ENCODE measurements around the gene TMED4. TPM values are rescaled to one million over a fixed set of nuclear protein-coding genes. Genes with fewer than 3 reads are reported as not detected.

Gene TMED4
- total and polyA plus RNA-seq, 12 donors, result 42.9 to 81.4 (median 67.8) TPM

DNA sequence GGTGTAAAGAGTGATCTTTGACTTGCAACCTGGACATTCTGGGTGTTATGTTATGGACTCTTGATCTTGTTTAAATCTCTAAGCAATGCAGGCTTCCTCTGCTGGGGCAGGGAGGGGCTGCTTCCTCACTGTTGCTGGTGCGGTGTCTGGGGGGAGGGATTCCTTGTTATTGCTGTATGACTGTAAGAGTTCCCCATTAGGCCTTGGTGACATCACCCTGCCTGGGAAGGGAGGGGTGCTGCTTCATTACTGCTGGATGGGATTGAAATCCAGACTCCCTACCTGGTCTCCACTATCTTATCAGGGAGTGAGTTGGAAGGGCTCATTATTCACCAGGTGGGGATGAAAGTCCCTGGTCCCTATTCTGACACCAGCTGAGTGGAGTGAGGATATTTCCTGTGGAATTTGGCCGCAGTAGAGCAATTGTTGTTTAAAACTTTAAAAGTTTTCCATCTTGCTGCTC is 33.1 kb upstream of the TMED4 start:
- peaks cover 0 to 10% (median 0%) of the 10 kb centered on the region in 9 donors for H3K36me3 ChIP-seq
- TF ChIP-seq, protein P1, sequence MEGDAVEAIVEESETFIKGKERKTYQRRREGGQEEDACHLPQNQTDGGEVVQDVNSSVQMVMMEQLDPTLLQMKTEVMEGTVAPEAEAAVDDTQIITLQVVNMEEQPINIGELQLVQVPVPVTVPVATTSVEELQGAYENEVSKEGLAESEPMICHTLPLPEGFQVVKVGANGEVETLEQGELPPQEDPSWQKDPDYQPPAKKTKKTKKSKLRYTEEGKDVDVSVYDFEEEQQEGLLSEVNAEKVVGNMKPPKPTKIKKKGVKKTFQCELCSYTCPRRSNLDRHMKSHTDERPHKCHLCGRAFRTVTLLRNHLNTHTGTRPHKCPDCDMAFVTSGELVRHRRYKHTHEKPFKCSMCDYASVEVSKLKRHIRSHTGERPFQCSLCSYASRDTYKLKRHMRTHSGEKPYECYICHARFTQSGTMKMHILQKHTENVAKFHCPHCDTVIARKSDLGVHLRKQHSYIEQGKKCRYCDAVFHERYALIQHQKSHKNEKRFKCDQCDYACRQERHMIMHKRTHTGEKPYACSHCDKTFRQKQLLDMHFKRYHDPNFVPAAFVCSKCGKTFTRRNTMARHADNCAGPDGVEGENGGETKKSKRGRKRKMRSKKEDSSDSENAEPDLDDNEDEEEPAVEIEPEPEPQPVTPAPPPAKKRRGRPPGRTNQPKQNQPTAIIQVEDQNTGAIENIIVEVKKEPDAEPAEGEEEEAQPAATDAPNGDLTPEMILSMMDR (IDR thresholded peaks at IDR 0.05), result no peak
- intact Hi-C loops (cut with DNase I), result no loop called here
- no peak overlapping the region for H3K4me3 ChIP-seq
- peaks cover 4 to 80% (median 60%) of the 10 kb centered on the region in 9 donors for H3K4me1 ChIP-seq
- 56 to 57% methylated on average over 2 of the region's 2 CpGs for WGBS, 2 donors
- ATAC-seq (peak; percentile 26 to 82 (median 60)), DNase-seq (peak in 1 of 2 donors; percentile 53)
- no peaks in the 10 kb centered on the region for H3K27me3 ChIP-seq
- H3K27ac ChIP-seq, result peak overlapping the region in 7 of 10 donors; percentile 15 to 78 (median 49)
- no peaks in the 10 kb centered on the region for H3K9me3 ChIP-seq

DNA sequence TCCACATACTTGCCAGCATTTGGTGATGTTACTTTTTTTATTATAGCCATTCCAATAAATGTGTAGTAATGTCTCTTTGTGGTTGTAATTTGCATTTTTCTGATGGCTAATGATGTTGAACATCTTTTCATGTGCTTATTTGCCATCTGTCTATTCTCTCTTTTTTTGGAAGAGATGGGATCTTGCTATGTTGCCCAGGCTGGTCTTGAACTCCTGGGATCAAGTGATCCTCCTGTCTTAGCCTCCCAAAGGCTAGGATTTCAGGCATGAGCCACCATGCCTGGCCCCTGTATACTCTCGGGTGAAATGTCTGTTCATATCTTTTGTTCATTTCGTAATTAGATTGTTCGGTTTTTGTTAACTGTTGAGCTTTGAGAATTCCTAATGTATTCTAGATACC is 27.8 kb upstream of the TMED4 start:
- Histone ChIP-seq H3K36me3 (peaks cover 0 to 5% (median 0%) of the 10 kb centered on the region in 9 donors), H3K27ac (peak overlapping the region in 2 of 10 donors; percentile 21 to 97), H3K4me1 (peaks cover 2 to 60% (median 46%) of the 10 kb centered on the region in 9 donors), H3K9me3 (no peaks in the 10 kb centered on the region), H3K4me3 (no peak overlapping the region), H3K27me3 (no peaks in the 10 kb centered on the region)
- ATAC-seq, result no peak
- intact Hi-C loops (cut with DNase I), result loop anchor here in 2 of 10 donors (5.0 to 10.0 kb wide), 2 partner anchors 85 to 237 kb away; partner anchors contain the start of gene H2AZ2 (in 2 of the 2)
- DNase-seq, result no peak
- WGBS, 2 donors, result 82 to 83% methylated on average over 3 of the region's 3 CpGs
- TF ChIP-seq, protein P1 (IDR thresholded peaks at IDR 0.05), result no peak

DNA sequence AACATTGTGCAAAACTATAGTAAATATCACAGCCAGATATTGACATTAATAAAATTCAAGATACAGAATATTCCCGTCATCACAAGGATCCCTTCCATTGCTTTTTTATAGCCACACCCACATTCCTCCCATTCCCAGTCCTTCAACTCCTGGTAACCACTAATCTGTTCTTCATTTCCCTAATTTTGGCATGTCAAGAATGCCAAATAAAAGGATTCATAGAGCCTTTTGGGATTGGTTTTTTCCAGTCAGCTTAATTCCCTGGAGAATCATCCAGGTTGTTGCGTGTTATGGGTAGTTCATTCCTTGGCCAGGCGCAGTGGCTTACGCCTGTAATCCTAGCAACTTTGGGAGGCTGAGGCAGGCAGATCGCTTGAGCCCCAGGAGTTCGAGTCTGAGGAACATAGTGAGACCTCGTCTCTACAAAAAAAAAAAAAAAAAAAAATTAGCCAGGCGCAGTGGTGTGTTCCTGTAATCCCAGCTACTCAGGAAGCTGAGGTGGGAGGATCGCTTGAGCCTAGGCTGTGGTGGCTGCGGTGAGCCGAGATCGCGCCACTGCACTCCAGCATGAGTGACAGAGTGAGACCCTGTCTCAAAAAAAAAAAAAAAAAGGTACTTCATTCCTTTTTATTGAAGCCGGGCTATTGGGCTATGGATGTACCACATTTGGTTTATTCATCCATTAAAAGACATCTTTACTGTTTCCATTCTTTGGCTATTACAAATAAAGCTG is 27.1 kb upstream of the TMED4 start:
- Histone ChIP-seq H3K4me1 (peaks cover 2 to 53% (median 39%) of the 10 kb centered on the region in 9 donors), H3K4me3 (no peak overlapping the region), H3K27ac (peak overlapping the region in 5 of 10 donors; percentile 11 to 97 (median 34)), H3K36me3 (peaks cover 0 to 5% (median 0%) of the 10 kb centered on the region in 9 donors), H3K27me3 (no peaks in the 10 kb centered on the region), H3K9me3 (no peaks in the 10 kb centered on the region)
- TF ChIP-seq, protein P1 (IDR thresholded peaks at IDR 0.05), result no peak
- ATAC-seq, result no peak
- no peak for DNase-seq
- intact Hi-C loops (cut with DNase I), result loop anchor here in 2 of 10 donors (5.0 to 10.0 kb wide), 2 partner anchors 86 to 238 kb away; partner anchors contain the start of gene H2AZ2 (in 2 of the 2)
- WGBS, 2 donors, result 71 to 76% methylated on average over 14 of the region's 14 CpGs

DNA sequence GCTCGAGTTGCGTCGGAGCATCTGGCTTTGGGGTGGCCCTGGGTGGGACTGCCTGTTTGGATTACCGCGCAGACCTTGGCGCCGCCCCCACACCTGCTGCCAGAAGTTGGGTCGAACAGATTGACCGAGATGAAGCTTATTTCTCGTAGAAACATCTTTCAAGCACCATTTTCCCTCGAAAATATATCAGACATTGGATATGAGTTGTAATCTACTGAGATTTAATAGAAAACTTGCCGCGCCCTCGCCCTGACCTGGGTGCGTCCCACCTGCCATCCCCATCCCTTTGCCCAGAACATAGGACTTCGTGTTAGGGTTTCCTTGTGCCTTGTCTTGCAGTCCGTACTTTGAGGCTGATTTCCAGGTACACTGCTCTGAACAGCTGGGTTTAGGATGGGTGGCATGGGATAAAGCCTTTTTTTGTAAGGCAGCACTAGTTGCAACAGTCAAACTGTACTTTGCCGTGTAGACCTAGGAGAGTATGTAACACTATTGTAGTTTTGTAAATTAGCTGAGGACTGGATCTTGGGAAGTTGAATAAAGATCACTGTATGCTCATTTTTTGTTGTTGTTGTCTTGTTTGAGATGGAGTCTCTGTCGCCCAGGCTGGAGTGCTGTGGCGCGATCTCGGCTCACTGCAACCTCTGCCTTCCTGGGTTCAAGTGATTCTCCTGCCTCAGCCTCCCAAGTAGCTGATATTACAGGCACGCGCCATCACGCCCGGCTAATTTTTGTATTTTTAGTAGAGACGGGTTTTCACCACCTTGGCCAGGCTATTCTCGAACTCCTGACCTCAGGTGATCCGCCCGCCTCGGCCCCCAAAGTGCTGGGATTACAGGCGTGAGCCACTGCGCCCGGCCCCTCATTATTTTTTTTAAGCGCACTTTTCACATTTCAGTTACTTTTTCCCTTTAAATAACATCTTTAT is 25.4 kb upstream of the TMED4 start:
- WGBS, 2 donors, result 44 to 47% methylated on average over 35 of the region's 35 CpGs
- Histone ChIP-seq H3K4me3 (peak overlapping the region; percentile 39 to 96 (median 72)), H3K4me1 (peaks cover 2 to 41% (median 34%) of the 10 kb centered on the region in 9 donors), H3K27ac (peak overlapping the region; percentile 86 to 99 (median 98)), H3K27me3 (no peaks in the 10 kb centered on the region), H3K9me3 (no peaks in the 10 kb centered on the region), H3K36me3 (peaks cover 0 to 5% (median 0%) of the 10 kb centered on the region in 9 donors)
- TF ChIP-seq, protein P1 (IDR thresholded peaks at IDR 0.05), result no peak
- intact Hi-C loops (cut with DNase I), result loop anchor here in 2 of 10 donors (5.0 to 10.0 kb wide), 2 partner anchors 87 to 240 kb away; partner anchors contain the start of gene H2AZ2 (in 2 of the 2)
- DNase-seq (no peak), ATAC-seq (no peak)
